SU-DHL-6 (cell line): ENCODE measurements around the gene PITPNC1.

Source experiments
- CTCF ChIP-seq: fragments of 200-600 bp; sonication (generic); IDR thresholded peaks from one replicate; pipeline ENCODE4 v1.5.1; 2017; ENCODE audit warnings: antibody characterized with exemption, mild to moderate bottlenecking, low read length, moderate library complexity; ENCODE audit not compliant: insufficient read depth, poor library complexity, severe bottlenecking
- EZH2phosphoT487 ChIP-seq: fragments of 200-600 bp; sonication (generic), shearing (Covaris generic); conservative IDR thresholded peaks from 2 replicates; pipeline ENCODE4 v1.6.1; 2018; ENCODE audit warnings: mild to moderate bottlenecking, antibody characterized with exemption, low read length, moderate library complexity, mixed read lengths

- TF ChIP-seq CTCF = no peak
- no peak for TF ChIP-seq EZH2phosphoT487
Observed at GRCh38 chr17:67635681-67636080, 258.6 kb downstream of the PITPNC1 start.
